CD4-positive, alpha-beta T cell treated with Interleukin-6 for 4 hours (primary cell): ENCODE results near the gene TBC1D12.
"Not testable (repeated sequence)": the region's sequence is repeated elsewhere in the genome, so short reads cannot be mapped to it uniquely, and the experiment has no call there.

Source experiments
- DNase-seq: peaks from one replicate; pipeline ENCODE4 v3.0.0-alpha.2; 2020; ENCODE audit warnings: mixed read lengths

Gene TBC1D12

GRCh38 chr10:94549221-94549620 is 146.9 kb downstream of the TBC1D12 start:
- no peak for DNase-seq

GRCh38 chr10:94567714-94568307 is 165.5 kb downstream of the TBC1D12 start:
- not testable (repeated sequence) for DNase-seq

GRCh38 chr10:94571081-94571480 is 168.7 kb downstream of the TBC1D12 start:
- no peak for DNase-seq

GRCh38 chr10:94571528-94571927 is 169.2 kb downstream of the TBC1D12 start:
- DNase-seq: no peak

- no peak for DNase-seq
These were observed 176.4 kb downstream of the TBC1D12 start for GRCh38 chr10:94578790-94579189.

- no peak for DNase-seq
These were observed 180.8 kb downstream of the TBC1D12 start for GRCh38 chr10:94583124-94583523.
